PFSK-1 (cell line): ENCODE data around the gene RPAP3.

Experiments
- FOXP2 ChIP-seq: optimal IDR thresholded peaks from 2 replicates; pipeline ENCODE3; 2011; ENCODE audit warnings: borderline replicate concordance, control low read depth, inconsistent platforms; ENCODE audit not compliant: insufficient read depth; ENCODE audit errors: extremely low read length, extremely low read depth
- POLR2AphosphoS5 ChIP-seq: IDR thresholded peaks from 2 replicates; pipeline ENCODE4 v1.6.1; 2012; ENCODE audit warnings: low read depth, mild to moderate bottlenecking, control low read depth, low read length, moderate library complexity
- SIN3A ChIP-seq: IDR thresholded peaks from 2 replicates; pipeline ENCODE4 v1.6.1; 2012; ENCODE audit warnings: mild to moderate bottlenecking, low read length, moderate library complexity, borderline replicate concordance; ENCODE audit not compliant: insufficient read depth
- TAF1 ChIP-seq: IDR thresholded peaks from 2 replicates; pipeline ENCODE4 v1.6.1; 2012; ENCODE audit warnings: low read length, control low read depth, borderline replicate concordance; ENCODE audit not compliant: insufficient read depth
- TF ChIP-seq, protein P1 (sequence below), 2 experiments: IDR thresholded peaks; 2 replicates each; pipeline versions ENCODE4 v1.6.1 to v1.8.0; 2011 to 2012; ENCODE audit warnings: low read depth in 2 of 2, low read length in 2 of 2, control low read depth in 1 of 2, inconsistent platforms in 1 of 2, mild to moderate bottlenecking in 1 of 2, moderate library complexity in 1 of 2; ENCODE audit not compliant: insufficient read depth in 1 of 2

RPAP3 gene

DNA sequence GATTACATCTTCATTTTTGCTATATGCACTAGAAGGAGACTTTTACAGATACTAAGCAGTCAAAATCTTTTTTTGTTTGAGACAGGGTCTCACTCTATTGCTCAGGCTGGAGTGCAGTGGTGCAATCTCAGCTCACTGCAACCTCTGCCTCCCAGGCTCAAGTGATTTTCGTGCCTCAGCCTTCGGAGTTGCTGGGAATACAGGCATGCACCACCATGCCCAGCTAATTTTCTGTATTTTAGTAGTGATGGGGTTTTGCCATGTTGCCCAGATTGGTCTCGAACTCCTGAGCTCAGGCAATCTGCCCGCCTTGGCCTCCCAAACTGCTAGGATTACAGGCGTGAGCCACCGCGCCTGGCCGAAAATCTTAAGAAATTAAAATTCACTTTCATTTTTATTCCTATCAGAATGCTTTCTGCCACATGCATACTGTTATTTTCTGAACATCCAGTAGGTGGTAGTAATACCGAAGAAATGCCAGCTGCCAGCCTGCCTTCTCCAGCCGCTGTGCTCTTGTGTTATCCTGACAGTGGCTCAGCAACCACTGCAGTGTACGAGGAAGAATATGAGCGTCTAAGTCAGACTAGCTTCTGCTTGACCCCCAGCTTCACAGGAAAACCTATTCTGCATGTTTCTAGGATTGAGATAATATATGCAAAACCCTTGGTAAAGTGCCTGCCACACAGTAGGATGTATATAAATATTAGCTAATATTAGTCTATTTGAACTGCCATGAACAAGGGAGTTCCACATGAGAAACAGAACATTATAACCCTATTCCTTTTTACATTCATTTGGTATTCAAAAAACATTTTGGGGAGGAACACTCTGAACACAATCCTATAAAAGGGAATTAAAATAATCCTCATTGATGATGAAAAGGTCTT lies 54.2 kb downstream of the RPAP3 start:
- TF ChIP-seq FOXP2 (no peak), TAF1 (no peak), POLR2AphosphoS5 (no peak), SIN3A (no peak)
- TF ChIP-seq, protein P1, sequence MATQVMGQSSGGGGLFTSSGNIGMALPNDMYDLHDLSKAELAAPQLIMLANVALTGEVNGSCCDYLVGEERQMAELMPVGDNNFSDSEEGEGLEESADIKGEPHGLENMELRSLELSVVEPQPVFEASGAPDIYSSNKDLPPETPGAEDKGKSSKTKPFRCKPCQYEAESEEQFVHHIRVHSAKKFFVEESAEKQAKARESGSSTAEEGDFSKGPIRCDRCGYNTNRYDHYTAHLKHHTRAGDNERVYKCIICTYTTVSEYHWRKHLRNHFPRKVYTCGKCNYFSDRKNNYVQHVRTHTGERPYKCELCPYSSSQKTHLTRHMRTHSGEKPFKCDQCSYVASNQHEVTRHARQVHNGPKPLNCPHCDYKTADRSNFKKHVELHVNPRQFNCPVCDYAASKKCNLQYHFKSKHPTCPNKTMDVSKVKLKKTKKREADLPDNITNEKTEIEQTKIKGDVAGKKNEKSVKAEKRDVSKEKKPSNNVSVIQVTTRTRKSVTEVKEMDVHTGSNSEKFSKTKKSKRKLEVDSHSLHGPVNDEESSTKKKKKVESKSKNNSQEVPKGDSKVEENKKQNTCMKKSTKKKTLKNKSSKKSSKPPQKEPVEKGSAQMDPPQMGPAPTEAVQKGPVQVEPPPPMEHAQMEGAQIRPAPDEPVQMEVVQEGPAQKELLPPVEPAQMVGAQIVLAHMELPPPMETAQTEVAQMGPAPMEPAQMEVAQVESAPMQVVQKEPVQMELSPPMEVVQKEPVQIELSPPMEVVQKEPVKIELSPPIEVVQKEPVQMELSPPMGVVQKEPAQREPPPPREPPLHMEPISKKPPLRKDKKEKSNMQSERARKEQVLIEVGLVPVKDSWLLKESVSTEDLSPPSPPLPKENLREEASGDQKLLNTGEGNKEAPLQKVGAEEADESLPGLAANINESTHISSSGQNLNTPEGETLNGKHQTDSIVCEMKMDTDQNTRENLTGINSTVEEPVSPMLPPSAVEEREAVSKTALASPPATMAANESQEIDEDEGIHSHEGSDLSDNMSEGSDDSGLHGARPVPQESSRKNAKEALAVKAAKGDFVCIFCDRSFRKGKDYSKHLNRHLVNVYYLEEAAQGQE (IDR thresholded peaks at IDR 0.05; ENCODE audit: insufficient read depth in 1 of 2, low read depth in 2 of 2, low read length in 2 of 2) = no peak

DNA sequence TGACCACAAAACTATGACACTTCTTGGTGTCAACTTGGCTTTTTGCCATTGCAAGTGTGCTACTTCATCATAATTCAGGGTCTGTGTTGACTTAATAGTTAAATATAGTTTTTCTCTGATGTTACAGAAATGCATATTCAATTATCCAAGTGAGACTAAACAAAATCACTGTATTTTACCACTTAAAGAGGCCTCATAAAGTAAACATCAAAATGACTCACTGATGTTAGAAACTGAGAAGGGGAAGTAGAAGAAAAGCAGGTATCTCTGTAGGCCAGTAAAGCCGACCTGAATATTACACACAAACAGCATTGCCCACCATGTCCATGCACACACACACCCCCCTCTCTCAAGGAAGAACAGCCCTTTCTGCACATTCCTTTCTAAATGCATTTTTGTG lies 55.4 kb downstream of the RPAP3 start:
- TF ChIP-seq FOXP2 (no peak), SIN3A (no peak), TAF1 (no peak), POLR2AphosphoS5 (no peak)
- TF ChIP-seq, protein P1 (IDR thresholded peaks at IDR 0.05; ENCODE audit: insufficient read depth in 1 of 2, low read depth in 2 of 2, low read length in 2 of 2) = no peak

DNA sequence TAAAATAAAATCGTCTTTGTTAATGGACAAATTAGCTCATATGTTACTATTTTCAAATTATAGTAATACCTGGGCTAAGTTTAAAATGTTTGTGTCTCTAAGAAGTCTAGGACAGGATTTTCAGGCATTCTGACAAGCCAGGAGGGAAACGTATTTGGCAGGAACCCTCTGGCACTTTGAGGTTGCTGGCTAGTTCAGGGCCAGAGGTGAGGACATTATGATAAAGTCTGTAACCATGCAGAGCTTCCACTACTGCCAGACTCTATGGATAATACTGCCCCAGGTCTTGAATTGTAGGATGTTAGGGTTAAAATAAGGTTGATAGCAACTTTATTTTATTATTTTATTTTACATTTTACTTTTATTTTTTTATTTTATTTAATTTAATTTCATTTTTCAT lies 56.4 kb downstream of the RPAP3 start:
- TF ChIP-seq, protein P1 (IDR thresholded peaks at IDR 0.05; ENCODE audit: insufficient read depth in 1 of 2, low read depth in 2 of 2, low read length in 2 of 2) = no peak
- no peak for TF ChIP-seq FOXP2
- no peak for TF ChIP-seq TAF1
- TF ChIP-seq SIN3A = no peak
- no peak for TF ChIP-seq POLR2AphosphoS5

DNA sequence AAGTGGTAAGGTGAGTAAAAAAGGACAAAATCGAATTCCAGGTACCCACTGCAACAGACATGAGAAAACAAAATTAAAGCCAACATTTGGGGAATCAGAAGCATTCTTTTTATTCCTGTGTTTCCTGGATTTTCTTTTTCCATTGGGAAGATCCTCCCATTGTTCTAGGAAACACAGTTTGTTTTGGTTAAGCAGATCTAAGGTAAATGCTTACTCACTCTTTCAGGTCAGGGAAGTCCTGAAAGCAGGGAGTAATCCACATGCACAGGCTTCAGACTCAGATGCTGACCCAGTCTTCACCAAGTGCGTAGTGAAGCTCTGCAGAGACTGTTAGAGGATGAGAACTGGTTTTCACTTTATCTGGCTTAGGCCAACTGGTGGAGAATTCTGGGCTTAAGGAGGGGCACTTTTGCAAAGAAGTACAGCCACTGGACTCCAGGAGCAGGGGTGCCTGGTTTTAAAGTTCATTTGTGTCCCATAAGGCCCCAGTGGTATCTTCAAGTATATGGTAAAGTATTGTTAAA lies 57.7 kb downstream of the RPAP3 start:
- TF ChIP-seq FOXP2 (no peak), SIN3A (no peak), POLR2AphosphoS5 (no peak), TAF1 (no peak)
- TF ChIP-seq, protein P1 (IDR thresholded peaks at IDR 0.05; ENCODE audit: insufficient read depth in 1 of 2, low read depth in 2 of 2, low read length in 2 of 2) = no peak
